GM18498 (cell line): ENCODE measurements around the gene MAP1LC3B.

ENCODE experiments used
- ATAC-seq: cut with Tn5 transposase; IDR thresholded peaks from one replicate; pipeline ENCODE4 v1.9.1; 2021; ENCODE audit warnings: mild to moderate bottlenecking, moderate library complexity; ENCODE audit not compliant: unreplicated experiment

Gene MAP1LC3B

DNA sequence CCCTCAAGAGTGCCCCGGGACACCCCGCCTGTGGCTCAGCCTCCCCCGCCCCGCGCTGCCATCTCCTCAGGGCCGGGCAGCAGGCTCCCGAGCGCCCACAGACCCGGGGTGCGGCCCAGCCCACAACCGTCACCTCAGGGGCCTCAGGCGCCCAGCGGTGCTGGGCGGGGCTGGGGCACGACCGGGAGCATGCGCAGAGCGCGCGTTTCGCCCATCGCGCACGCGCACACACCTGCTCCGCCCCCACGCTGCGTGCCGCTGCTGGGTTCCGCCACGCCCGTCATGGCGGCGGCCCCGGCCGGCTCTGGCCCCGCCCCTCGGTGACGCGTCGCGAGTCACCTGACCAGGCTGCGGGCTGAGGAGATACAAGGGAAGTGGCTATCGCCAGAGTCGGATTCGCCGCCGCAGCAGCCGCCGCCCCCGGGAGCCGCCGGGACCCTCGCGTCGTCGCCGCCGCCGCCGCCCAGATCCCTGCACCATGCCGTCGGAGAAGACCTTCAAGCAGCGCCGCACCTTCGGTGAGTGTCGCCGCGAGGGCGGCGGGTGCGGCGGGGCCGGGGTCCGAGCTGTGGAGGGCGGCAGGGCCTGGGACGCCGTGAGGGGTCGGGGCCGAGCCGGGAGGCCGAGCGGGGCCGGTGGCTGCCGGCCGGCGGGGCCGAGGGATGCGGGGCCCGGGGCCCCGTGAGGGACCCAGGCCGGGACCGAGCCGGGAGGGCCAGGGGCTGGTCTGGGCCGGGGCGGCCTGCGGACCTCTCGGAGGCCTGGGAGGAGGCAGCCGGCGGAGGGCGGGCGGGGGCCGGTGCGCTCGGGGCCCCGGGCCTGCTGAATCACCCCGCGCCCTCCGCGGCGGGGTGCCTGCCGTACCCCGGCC lies at the start of gene MAP1LC3B:
Gene MAP1LC3B, plus strand, starts transcription at position 387 of the 871 bp plus-strand sequence. Its CDS starts 92 bp downstream, at position 479.
- ATAC-seq: peak; percentile 70

DNA sequence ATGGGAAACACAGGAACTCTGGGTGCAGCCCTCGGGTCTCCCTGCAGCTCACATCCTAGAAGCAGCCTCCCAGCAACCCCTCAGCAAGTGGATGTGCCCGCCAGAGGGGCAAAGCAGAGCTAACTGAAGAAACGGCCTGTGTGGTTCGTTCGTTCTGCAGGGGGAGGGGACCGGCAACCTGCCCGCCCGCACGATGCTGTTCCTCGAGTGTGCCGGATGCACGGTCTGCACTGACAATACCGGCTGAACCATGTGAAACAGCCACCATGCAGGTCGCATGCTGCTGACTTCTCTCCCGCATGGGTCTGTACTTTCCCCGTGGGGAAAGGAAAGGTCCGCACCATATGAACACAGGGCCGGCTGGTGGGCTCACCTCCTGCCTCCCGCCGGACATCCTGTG lies 49.6 kb upstream of the MAP1LC3B start:
- ATAC-seq: no peak

DNA sequence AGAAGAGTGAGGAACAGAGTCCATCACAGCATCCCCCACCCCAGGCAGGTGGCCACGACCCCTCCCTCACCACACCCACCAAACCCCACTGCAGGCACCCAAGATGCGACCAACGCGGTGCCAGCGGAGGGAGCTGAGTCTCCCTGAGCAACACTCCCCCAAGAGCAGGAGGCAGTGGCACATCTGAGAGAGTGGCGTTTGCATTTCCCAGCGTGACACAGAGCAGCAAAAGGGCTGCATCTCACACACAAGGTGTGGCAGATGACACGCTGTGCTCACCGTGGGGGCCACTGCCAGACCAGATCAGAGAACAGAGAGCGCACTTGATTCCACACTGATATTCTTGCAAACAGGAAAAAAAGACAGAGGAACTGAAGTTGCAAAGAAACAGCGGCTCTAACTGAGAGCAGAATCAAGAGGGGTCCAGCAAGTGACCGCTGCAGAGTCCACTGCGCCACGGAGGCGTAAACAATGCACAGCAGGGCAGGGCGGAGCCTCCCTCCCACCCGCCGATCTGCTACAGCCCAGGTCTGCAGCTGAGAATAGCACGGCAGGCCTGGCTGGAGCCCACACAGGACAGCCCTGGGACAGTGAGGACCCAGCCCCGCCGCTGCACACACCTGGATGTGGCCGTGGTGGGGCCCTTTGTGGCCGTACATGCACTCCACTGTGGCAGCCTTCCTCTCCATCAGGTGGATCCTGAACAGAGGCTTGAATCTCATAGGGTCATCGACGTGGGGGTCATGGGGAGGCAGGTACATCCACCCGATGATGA lies 49.0 kb upstream of the MAP1LC3B start:
- no peak for ATAC-seq

DNA sequence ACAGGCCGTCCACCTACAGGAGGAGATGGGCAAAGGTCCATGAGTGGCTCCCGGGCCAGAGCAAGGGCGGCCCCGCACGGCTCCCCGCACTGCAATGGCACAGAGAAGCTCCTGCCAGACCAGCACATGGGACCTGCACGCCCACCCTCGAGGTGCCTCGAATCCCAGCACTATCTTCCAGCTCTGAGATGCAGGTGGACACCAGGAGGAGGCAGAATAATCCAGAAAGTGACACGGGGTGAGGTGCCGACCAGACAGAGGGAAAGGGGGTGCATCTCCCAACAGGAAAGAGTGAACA lies 48.4 kb upstream of the MAP1LC3B start:
- ATAC-seq: no peak

DNA sequence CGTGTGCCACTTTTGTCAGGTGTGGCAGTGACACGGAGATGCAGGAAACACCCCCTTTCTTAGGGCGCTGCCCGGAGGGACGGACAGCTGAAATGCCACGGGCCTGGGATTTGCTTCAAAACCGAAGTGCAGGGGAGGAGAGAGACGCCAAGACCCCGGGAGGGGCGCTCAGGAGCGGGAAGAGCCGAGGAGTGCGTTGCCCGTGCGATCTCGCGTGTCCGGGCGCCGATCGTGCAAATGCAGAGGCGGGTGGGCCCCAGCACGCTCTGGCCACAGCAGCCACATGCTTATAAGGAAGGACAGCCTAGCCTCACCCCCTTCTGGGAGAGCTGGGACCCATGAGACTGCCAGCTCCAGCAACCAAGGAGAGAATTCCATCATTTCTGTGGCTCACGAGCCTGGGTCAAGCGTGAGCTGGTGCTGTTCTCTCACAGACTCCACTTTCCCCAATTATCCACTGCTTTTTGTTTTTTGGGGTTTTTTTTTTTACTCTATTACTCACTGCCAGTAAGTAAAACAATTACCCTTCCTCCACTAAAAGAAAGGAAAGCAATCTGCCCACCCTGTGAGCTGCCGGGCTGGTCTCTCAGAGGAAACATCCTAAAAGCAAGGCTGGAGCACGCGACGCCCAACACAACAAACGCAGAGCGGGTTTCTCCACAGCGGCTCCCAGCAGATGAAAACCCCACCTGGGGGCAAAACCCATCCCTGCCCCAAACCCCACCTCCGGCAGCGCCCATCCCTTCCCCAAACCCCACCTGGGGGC lies 47.8 kb upstream of the MAP1LC3B start:
- ATAC-seq: no peak

DNA sequence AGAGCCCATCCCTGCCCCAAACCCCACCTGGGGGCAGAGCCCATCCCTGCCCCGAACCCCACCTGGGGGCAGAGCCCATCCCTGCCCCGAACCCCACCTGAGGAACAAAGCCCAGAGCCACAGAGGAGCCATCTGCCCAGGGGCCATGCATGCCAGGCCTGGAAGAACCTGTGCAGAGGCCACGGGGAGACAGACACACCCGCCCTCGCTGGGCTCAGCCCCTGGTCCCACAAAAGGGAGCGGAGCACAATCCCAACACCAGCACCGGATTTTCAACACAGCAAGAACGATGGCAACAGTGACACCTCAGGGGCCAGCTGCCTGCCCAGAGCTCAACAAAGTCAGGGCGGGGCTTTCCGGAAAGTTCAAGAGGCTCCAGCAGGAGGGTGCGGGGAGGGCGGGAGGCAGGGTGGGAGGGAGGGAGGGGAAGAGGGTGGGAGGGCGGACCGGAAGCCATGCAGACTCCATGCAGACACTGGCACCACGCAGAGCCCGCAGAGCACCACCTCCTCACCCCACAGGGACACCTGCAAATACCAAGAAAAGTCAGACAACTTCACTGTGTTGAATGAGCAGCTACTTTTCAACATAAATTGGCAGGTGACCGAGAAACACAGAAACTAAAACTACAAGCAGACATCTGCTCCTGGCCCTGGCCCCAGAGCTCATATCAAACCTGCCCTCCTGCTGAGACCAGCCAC lies 47.1 kb upstream of the MAP1LC3B start:
- no peak for ATAC-seq

DNA sequence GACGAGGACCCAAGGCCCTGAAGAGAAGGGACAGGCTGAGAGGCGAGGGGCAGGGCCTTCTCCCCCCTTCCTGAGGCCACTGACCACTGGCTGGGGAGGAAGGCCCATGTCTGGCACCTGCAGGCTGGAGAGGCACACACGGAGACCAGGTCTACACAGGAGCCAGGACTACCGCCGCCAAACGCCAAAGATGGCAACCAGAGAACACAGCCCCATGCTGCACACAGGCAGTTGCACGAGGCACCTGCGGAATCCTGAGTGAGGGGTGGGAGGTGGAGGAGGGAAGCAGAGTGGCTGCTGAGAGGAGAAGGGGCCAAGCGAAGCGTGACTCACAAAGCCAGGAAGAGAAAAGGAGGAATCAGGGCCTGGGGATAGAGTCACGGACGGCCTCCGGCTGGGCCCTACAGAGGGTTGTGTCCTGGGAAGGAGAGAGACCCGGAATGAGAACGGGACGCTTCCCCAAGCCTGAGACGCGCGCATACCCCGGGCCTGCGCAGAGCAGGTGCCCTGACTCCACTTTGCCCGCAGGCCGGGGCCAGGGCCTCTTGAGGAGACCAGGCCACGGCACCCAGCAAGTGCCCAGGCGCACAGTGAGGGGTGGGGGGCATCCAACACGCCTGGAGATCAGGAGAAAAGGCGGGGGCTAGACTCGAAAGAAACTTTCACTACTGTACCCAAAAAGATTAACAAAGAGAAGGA lies 46.3 kb upstream of the MAP1LC3B start:
- no peak for ATAC-seq

DNA sequence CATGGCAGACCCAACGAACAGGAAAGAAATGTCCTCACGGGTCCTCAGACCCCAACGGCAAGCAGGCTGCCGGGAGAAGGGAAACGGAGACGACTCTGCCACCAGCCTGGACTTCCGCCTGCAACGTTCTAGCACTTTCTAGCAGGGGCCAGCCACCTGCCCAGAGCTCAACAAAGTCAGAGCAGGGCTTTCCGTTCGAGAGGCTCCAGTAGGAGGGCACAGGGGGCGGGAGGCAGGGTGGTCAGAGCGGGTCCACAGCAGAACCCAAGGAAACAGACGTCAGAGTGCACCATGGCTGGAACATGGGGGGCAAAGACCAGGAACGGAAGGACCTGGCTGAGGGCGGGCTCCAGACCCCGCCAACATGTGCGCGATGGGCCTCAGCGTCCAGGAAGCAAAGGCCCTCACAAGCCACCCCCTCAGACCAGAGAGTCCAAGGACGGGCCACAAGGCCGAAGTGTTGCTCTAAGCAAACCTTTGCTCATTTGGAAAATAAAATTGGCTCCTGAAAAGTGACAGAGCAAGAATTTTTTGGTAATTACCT lies 45.5 kb upstream of the MAP1LC3B start:
- no peak for ATAC-seq

DNA sequence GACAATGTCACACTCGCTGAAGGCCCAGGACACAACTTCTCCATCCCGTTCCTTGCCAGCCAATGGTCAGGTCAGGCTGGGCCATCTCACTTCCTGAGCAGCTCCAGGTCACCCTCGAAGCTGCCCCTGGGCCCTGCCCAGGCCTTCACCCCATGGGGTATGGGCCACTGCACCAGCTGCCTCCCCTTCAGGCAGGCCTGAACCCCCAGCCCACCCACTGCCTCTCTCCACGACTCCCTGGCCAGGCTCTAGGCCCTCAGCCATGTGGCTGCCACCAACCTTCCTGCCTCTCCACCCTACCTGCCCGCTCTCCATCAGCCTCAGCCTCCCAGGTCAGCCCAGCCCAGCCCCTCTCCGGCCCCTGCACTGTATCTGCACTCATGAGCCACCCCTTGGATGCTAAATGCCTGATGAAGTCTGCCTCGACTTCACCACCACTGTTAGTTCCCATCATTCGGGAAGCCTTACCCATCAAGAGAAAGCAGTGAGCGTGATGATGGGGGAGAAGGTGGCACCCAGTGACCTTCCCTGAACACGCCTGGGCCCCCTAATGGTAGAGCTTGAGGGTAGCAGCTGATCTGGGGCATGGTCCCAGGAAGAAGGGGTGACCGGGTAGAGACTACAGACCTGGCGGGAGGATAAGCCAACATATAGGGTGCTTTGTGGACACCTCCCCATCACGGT lies 44.1 kb upstream of the MAP1LC3B start:
- ATAC-seq: no peak

DNA sequence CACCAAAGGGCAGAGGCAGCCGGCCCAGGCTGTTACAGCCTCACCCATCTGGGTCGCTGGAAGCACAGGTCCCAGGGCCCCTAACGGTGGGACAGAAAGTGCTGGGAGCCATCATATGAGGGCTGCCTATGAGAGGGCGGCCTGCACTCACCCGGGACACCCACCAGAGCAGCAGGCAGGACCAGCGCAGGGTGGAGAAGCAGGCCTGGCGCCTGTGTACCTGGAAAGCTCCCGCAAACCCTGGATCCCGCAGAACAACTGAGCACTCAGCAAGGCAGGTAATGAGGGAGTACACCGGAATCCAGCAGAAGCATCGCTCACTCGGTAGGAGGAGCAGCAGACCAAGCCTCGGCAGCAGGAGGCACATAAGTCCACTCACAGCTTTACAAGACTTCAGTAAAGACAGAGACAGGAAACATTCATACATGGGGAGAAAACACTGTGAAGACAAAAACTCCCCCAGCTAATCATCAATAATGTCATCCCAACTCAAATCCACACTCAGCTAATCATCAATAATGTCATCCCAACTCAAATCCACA lies 43.4 kb upstream of the MAP1LC3B start:
- no peak for ATAC-seq

DNA sequence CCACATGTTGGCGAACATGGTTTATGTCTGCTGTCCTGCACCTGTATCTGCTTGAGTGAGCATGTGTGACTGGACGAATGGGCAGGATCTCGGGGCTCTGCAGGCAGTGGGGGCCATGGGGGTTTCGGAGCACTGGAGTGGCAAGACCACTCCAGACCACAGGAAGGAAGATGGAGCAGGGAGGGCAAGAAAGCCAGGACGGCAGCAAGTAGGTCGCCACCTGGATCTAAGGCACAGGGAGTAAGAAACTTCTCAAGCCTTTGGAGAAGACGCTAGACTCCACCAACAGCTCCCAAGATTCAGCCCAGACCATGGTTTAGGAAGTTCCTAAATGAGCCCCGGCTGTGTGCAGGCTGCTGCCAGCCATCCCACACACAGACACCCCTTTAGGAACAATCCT lies 42.1 kb upstream of the MAP1LC3B start:
- ATAC-seq: no peak

DNA sequence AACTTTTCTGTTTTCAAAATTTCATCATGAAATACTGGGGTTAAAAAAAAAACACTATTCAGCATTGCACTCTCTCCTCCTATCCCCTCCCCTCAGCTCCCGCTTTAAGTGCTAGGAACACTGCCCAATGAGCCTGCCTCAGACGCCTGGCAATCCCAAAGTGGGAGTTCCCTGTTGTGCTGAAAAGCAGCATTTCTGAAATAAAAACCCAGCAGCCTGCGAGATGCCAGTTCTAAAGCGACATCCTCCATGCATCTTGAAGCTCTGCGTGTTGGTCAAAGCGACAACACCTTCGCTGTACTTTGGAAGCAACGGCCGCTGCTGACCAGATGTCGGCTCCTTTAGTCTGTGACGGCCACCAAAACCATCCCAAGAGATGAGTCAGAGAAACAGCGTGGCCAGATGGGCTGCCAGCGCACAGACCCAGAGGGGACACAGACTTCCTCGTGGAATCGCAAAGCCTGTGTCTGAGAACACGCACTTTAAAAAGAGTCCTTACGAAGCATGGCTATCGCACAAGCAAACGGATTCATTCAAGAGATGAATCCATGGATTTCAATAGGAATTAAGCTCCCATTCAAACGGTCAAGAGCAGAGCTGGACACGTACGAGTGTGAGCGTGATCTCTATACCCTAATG lies 41.3 kb upstream of the MAP1LC3B start:
- no peak for ATAC-seq

DNA sequence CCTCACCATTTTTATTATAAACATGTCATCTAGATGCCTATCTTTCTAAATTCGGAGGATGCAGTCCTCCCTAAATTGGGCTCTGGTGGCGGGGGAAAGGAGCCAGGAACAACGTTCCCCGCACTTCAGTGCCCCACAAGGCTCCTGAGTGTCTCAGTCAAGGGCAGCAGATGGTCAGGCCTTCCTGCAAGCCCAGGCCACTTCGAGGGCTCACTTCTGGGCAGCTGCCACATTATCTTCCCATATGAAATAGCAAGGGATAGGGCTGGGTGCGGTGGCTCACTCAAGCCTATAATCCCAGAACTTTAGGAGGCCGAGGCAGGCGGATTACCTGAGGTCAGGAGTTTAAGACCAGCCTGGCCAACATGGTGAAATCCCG lies 40.8 kb upstream of the MAP1LC3B start:
- ATAC-seq: no peak

DNA sequence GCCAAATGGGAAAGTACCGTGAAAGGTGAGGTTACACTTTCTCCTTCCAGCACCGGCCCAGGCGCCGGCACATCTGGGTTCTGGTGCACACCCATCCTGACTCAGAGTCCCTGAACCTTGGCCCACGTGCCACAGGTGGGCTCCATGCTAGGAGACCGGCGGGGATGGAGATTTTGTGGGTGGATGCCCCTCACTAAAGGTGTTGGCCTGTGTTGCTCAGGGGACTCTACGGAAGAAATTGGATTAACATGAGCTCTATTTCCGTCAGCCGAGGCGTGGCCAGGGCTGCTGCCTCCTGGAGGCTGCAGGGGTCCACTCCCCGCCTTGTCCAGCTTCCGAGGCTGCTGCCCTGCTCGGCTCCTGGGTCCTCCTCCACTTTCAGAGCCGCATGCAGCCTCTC lies 39.3 kb upstream of the MAP1LC3B start:
- no peak for ATAC-seq

DNA sequence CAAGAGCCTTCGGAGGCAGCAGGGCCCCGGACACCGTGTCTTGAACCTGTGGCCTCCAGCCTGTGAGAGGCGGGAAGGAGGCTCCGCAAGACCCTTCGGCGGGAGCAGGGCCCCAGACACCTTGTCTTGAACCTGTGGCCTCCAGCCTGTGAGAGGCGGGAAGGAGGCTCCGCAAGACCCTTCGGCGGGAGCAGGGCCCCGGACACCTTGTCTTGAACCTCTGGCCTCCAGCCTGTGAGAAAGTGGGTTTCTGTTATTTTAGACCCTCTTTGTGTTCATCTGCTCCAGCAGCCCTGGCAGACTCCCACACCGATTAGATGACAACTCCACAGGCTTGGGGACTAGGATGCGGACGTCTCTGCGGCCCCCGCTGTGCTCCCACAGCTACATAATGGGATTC lies 38.5 kb upstream of the MAP1LC3B start:
- no peak for ATAC-seq

DNA sequence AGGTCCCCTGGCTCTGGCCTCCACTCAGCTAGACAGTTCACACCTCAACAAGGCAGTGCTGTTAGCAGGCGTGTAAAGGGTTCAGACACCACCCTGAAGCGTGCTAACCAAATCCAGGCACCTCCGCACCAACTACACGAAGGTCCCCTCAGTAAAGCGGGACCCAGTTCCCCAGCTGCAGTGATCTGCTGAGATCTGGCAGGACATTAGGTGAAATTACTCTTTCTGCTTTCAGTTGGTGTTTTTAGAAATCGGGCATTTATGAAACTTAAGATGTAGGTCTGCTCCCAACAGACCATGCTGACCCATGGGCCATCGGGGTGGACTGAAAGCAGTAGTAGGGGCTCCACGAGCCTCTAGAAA lies 35.7 kb upstream of the MAP1LC3B start:
- ATAC-seq: no peak

DNA sequence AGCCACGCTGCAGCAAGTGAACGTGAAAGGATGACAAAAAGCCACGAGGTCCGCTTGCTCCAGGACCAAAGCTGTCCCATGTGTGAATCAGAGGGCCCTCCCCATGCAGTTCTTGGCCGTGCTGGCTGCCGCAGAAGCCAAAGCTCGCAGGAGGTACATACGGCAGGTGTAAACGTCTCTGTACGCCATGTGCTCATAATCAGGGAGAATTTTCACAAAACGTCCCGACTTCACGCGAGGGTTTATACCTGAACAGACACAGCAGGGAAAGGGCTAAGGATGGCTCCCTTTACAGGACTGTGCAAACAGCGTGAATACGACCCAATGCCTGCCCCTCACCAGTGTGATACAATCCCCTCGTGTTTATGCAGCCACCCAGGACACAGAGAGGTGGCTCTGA lies 33.9 kb upstream of the MAP1LC3B start:
- no peak for ATAC-seq

DNA sequence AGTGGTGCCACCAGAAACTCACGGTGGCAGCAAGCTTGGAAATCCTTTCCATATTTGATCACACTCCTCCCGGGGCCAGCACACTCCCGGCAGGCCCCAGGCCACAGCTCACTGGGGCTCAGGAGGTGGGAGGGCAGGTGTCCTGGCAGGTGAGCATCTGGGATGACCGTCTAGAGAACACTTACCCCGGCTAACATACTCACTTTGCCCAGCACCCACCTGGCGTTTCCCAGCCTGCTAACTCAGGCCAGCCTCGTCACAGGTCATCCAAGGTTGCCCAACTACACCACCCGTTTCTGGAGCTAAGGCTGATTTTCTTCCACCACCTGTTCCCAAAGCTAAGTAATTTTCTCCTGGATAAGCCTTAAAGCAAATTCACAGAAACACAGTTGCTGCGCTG lies 33.4 kb upstream of the MAP1LC3B start:
- no peak for ATAC-seq

DNA sequence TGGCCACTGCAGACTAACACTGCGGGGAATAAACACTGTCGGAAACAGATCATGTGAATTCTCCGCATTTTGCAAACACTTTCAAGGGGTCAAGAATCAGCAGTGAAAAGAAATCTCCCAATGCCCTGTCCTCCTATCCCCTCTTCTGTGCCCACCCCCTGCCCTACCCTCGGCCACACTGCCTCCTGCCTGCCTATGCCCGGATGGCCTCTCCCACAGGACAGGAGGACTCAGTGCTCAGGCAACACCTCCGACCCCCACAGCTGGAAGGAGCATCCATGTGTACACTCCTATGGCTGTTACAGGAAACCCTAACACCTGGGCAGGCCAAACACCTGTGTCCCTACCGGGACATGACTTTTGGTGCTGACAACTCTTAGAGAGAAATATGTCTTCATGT lies 33.0 kb upstream of the MAP1LC3B start:
- no peak for ATAC-seq
